A549 (cell line): ENCODE data around the gene MFN2. TPM values are rescaled to one million over a fixed set of nuclear protein-coding genes. Genes with fewer than 3 reads are reported as not detected.

Experiments
- ATAC-seq, 2 experiments: fragments of 200-7000 bp in 1 of 2; fragments of >200 bp in 1 of 2; cut with Nextera tagmentation in 1 of 2; cut with Tn5 transposase in 1 of 2; 3 replicates each; pipeline versions ENCODE4 v1.8.0 to v1.9.1; 2018 to 2020; ENCODE audit warnings: mild to moderate bottlenecking in 1 of 2, moderate library complexity in 1 of 2
- CTCF ChIA-PET: fragments of 300-600 bp; sonication (Branson Sonifier 250); formaldehyde crosslinking; extraction: SDS; loops from one replicate; lab custom pipeline; 2021; ENCODE audit warnings: antibody characterized with exemption, inconsistent platforms; lab: Yijun Ruan, JAX
- POLR2A ChIA-PET: fragments of 350-600 bp; formaldehyde crosslinking; extraction: SDS; loops from one replicate; lab custom pipeline; 2021; ENCODE audit warnings: antibody characterized with exemption, inconsistent platforms; lab: Yijun Ruan, JAX
- DNase-seq, 2 experiments: peaks; one replicate each; pipeline versions ENCODE4 v3.0.0 to v3.0.0-alpha.2; 2011 to 2016; ENCODE audit warnings: low read depth in 1 of 2, low spot score in 1 of 2
- FAIRE-seq: peaks from 2 replicates; lab custom pipeline; 2011; peaks lifted over from hg19 to GRCh38; lab: Jason Lieb, UNC
- H3K27ac ChIP-seq, 2 experiments: fragments of >200 bp; sonication (Bioruptor Twin); formaldehyde crosslinking; 3 replicates each; pipeline ENCODE4 v1.5.1; 2016 to 2017
- H3K4me1 ChIP-seq: fragments of >200 bp; sonication (Bioruptor Twin); formaldehyde crosslinking; 3 replicates; pipeline ENCODE4 v1.6.1; 2016
- H3K4me2 ChIP-seq: fragments of >200 bp; sonication (Bioruptor Twin); formaldehyde crosslinking; 3 replicates; pipeline ENCODE4 v1.6.1; 2016
- H3K4me3 ChIP-seq: fragments of >200 bp; sonication (Bioruptor Twin); formaldehyde crosslinking; 3 replicates; pipeline ENCODE4 v1.5.1; 2016
- H3K9me3 ChIP-seq: fragments of >200 bp; sonication (Bioruptor Twin); formaldehyde crosslinking; 3 replicates; pipeline ENCODE4 v1.6.1; 2016
- CBX2 ChIP-seq: fragments of 200-600 bp; sonication (generic); IDR thresholded peaks from 2 replicates; pipeline ENCODE4 v1.6.1; 2016; ENCODE audit warnings: low read depth, mild to moderate bottlenecking, borderline replicate concordance
- CEBPB ChIP-seq, 2 experiments: fragments of >200 bp in 1 of 2; sonication (Bioruptor Twin) in 1 of 2; formaldehyde crosslinking in 1 of 2; IDR thresholded peaks; 2 replicates each; pipeline ENCODE4 v1.6.1; 2012 to 2016
- CHD4 ChIP-seq: fragments of 200-600 bp; sonication (generic); IDR thresholded peaks from 2 replicates; pipeline ENCODE4 v1.6.1; 2016; ENCODE audit warnings: antibody characterized with exemption, mild to moderate bottlenecking, borderline replicate concordance
- EHF ChIP-seq: fragments of 250-450 bp; sonication (Bioruptor Pico); IDR thresholded peaks from 2 replicates; pipeline ENCODE4 v1.5.0; 2020; ENCODE audit warnings: mild to moderate bottlenecking
- FOXS1 ChIP-seq: fragments of 250-450 bp; sonication (Bioruptor Pico); IDR thresholded peaks from 2 replicates; pipeline ENCODE4 v1.5.0; 2020; ENCODE audit warnings: mild to moderate bottlenecking, moderate library complexity
- GATA3 ChIP-seq: IDR thresholded peaks from 2 replicates; pipeline ENCODE4 v1.6.1; 2012; ENCODE audit warnings: borderline replicate concordance
- HDAC2 ChIP-seq: fragments of 200-600 bp; sonication (generic); IDR thresholded peaks from 2 replicates; pipeline ENCODE4 v1.6.1; 2016
- HEYL ChIP-seq: fragments of 250-450 bp; sonication (Bioruptor Pico); IDR thresholded peaks from 2 replicates; pipeline ENCODE4 v1.8.0; 2021; ENCODE audit warnings: mild to moderate bottlenecking, moderate library complexity
- HOXB13 ChIP-seq: fragments of 250-450 bp; sonication (Bioruptor Pico); IDR thresholded peaks from 2 replicates; pipeline ENCODE4 v1.5.0; 2020; ENCODE audit warnings: low read depth, mild to moderate bottlenecking, moderate library complexity
- HOXB5 ChIP-seq: fragments of 250-450 bp; sonication (Bioruptor Pico); IDR thresholded peaks from 2 replicates; pipeline ENCODE4 v1.5.0; 2020; ENCODE audit warnings: mild to moderate bottlenecking, moderate library complexity
- MAZ ChIP-seq: fragments of 150-350 bp; IDR thresholded peaks from 2 replicates; pipeline ENCODE4 v1.6.1; 2014; ENCODE audit warnings: antibody characterized with exemption, low read depth, low read length, borderline replicate concordance
- NFE2L2 ChIP-seq: fragments of 150-350 bp; conservative IDR thresholded peaks from 2 replicates; pipeline ENCODE4 v1.6.1; 2014; ENCODE audit warnings: low read length
- NPAS2 ChIP-seq: fragments of 250-450 bp; sonication (Bioruptor Pico); IDR thresholded peaks from 2 replicates; pipeline ENCODE4 v1.8.0; 2022; ENCODE audit warnings: mild to moderate bottlenecking, moderate library complexity, borderline replicate concordance
- POLR2A ChIP-seq: IDR thresholded peaks from 2 replicates; pipeline ENCODE4 v1.6.1; 2012; ENCODE audit warnings: mild to moderate bottlenecking, low read length
- POLR2AphosphoS2 ChIP-seq: conservative IDR thresholded peaks from 2 replicates; pipeline ENCODE4 v1.6.1; 2012; ENCODE audit warnings: low read length, improper control_type of control experiment, inconsistent platforms
- RAD21 ChIP-seq, 2 experiments: fragments of >200 bp in 1 of 2; sonication (Bioruptor Twin) in 1 of 2; formaldehyde crosslinking in 1 of 2; IDR thresholded peaks in 1 of 2; conservative IDR thresholded peaks in 1 of 2; 2 replicates in 1 of 2; 3 replicates in 1 of 2; pipeline ENCODE4 v1.6.1; 2012 to 2018; ENCODE audit warnings: inconsistent platforms in 1 of 2
- SMC3 ChIP-seq: fragments of >200 bp; sonication (Bioruptor Twin); formaldehyde crosslinking; IDR thresholded peaks from 3 replicates; pipeline ENCODE4 v1.6.1; 2018; ENCODE audit warnings: inconsistent platforms
- SREBF2 ChIP-seq: fragments of 450-650 bp; IDR thresholded peaks from 2 replicates; pipeline ENCODE4 v1.6.1; 2014; ENCODE audit warnings: mild to moderate bottlenecking, moderate library complexity
- ZC3H11A ChIP-seq: fragments of 450-650 bp; IDR thresholded peaks from 2 replicates; pipeline ENCODE4 v1.6.1; 2014; ENCODE audit warnings: antibody characterized with exemption, mild to moderate bottlenecking
- ZFP36 ChIP-seq: fragments of 450-650 bp; IDR thresholded peaks from 2 replicates; pipeline ENCODE4 v1.6.1; 2014; ENCODE audit warnings: borderline replicate concordance; ENCODE audit not compliant: partially characterized antibody
- ZNF302 ChIP-seq: fragments of 250-450 bp; sonication (Bioruptor Pico); IDR thresholded peaks from 2 replicates; pipeline ENCODE4 v1.9.0; 2021; ENCODE audit warnings: inconsistent platforms, mild to moderate bottlenecking, moderate library complexity
- ZSCAN20 ChIP-seq: fragments of 250-450 bp; sonication (Bioruptor Pico); IDR thresholded peaks from 2 replicates; pipeline ENCODE4 v1.8.0; 2022; ENCODE audit warnings: mild to moderate bottlenecking, moderate library complexity
- WGBS: methylation state at CpG from one replicate; pipeline ENCODE4 v1.1.6; 2017; ENCODE audit errors: missing lambda C conversion rate; 5-methylcytosine and 5-hydroxymethylcytosine counted together
- polyA plus RNA-seq, 4 experiments: library from polyadenylated mRNA; depleted of rRNA in 3 of 4; stranded (reverse); fragments of >200 nt; fragmentation: RNase III in 1 of 4; extraction: RNeasy Plus Mini Kit Qiagen cat#74134 plus additional on column Dnase treatment in 1 of 4; gene quantifications; 2 replicates in 3 of 4; 3 replicates in 1 of 4; pipeline ENCODE4 v1.2.3, GENCODE V29; 2011 to 2017
- TF ChIP-seq, protein P1 (sequence below): fragments of 450-650 bp; IDR thresholded peaks from 2 replicates; pipeline ENCODE4 v1.6.1; 2014; ENCODE audit warnings: antibody characterized with exemption
- TF ChIP-seq, protein P2 (sequence below): IDR thresholded peaks from 2 replicates; pipeline ENCODE4 v1.6.1; 2012
- TF ChIP-seq, protein P3 (sequence below): fragments of 250-450 bp; sonication (Bioruptor Pico); IDR thresholded peaks from 2 replicates; pipeline ENCODE4 v1.5.0; 2020; ENCODE audit warnings: low read depth, mild to moderate bottlenecking, moderate library complexity
- TF ChIP-seq, protein P4 (sequence below): fragments of >200 bp; sonication (Bioruptor Twin); formaldehyde crosslinking; IDR thresholded peaks from 3 replicates; pipeline ENCODE4 v1.6.1; 2016

The MFN2 gene
- polyA plus RNA-seq, 2 of the 4 experiments (the other 2 are of a cell fraction): 34.7 to 36.8 TPM

DNA sequence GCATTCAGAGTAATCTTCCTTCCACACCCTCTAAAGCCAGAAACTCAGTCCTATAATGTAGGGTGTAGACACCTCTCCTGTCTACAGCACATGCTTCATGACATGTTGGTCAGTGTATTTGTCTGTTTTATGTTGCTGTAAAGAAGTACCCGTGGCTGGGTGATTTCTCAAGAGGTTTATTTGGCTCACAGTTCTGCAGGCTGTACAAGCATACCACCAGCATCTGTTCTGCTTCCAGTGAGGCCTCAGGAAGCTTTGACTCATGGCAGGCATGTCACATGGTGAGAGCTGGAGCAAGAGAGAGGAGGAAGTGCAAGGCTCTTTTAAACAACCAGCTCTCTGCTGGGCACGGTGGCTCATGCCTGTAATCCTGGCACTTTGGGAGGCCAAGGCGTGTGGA, 33.6 kb upstream of the MFN2 start:
- POLR2A ChIA-PET: no interaction called here
- ATAC-seq: no peak
- CTCF ChIA-PET: interaction anchor here (1.6 kb wide), 1 partner anchor 21 kb away, joined by 8 read pairs; no protein-coding TSS in a partner anchor

DNA sequence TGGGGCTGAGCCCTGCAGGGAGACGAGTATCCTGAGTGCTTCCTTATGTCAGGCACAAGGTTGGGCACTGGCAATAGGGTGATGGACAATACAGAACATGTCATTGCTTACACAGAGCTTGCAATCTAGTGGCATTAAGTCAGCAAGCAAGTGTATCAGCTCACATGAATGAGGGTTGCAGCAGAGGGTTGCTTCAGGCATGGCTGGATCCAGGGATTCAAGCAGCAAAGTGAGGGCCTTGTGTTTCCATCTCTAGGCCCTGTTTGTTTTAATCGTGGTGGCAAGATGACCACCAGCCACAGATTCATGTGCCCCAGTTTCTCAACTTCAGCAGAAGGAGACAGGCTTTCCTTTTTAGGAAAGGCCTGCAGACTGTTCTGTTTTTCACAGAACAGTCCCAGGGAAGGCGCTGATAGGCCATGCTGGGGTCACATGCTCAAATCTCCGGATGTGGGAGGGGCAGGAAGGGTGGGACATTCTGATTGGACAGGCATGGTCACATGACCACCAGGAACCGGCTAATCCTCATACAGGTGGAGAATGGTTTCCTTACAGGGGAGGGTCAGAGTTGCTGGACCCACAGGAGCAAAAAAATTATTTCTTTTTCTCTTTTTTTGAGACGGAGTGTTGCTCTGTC, 31.3 kb upstream of the MFN2 start:
- H3K27ac ChIP-seq: no peak overlapping the region
- TF ChIP-seq, protein P1, sequence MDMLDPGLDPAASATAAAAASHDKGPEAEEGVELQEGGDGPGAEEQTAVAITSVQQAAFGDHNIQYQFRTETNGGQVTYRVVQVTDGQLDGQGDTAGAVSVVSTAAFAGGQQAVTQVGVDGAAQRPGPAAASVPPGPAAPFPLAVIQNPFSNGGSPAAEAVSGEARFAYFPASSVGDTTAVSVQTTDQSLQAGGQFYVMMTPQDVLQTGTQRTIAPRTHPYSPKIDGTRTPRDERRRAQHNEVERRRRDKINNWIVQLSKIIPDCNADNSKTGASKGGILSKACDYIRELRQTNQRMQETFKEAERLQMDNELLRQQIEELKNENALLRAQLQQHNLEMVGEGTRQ: peak; percentile 91
- TF ChIP-seq ZSCAN20: no peak
- no peaks in the 10 kb centered on the region for H3K9me3 ChIP-seq
- ChIA-PET POLR2A (no interaction called here), CTCF (interaction anchor here (0.8 to 1.8 kb wide), 3 partner anchors 10 to 111 kb away, joined by 4 to 8 read pairs (median 5); no protein-coding TSS in a partner anchor)
- 89% methylated on average over 6 of the region's 6 CpGs for WGBS
- no peak overlapping the region for H3K4me3 ChIP-seq
- H3K4me2 ChIP-seq: no peak overlapping the region
- no peaks in the 10 kb centered on the region for H3K4me1 ChIP-seq
- DNase-seq (peak in 1 of 2 experiments; percentile 60), FAIRE-seq (no peak), ATAC-seq (peak in 1 of 2 experiments; percentile 70; a peak in 3 of 6 replicates)

More for the DNA sequence above, 33.6 kb upstream of the MFN2 start:
- Histone ChIP-seq H3K4me3 (no peak overlapping the region), H3K27ac (no peak overlapping the region), H3K4me2 (no peak overlapping the region), H3K4me1 (no peaks in the 10 kb centered on the region), H3K9me3 (no peaks in the 10 kb centered on the region)
- 67% methylated on average over 3 of the region's 3 CpGs for WGBS
- FAIRE-seq (no peak), DNase-seq (no peak)
- TF ChIP-seq RAD21 (conservative IDR thresholded peaks at IDR 0.05 in 1 of 2, IDR thresholded peaks at IDR 0.05 in 1 of 2) (no peak), NPAS2 (CRISPR knock-in tag) (no peak)

DNA sequence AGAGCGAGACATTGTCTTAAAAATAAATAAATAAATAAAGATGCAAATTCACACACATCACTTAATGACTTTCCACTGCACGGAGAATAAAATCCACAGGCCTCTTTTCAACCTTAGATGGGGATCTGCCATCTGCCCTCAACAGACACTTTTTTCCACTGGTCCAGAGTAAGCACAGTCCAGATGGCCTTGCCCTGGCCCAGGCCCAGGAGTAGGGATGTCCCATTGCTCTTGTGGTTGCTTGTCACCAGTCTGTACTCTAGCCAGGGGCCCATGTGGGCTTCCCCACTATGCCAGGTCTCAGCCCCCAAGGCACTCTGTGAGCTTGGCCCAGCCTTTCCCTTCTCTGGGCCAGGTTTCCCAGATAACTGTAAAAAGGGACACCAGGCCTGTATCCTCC, 28.3 kb upstream of the MFN2 start:
- no peaks in the 10 kb centered on the region for H3K4me1 ChIP-seq
- H3K4me2 ChIP-seq: no peak overlapping the region
- TF ChIP-seq POLR2A: no peak
- TF ChIP-seq, protein P1: no peak
- TF ChIP-seq MAZ: no peak
- no peak for TF ChIP-seq ZC3H11A
- TF ChIP-seq HDAC2: no peak
- TF ChIP-seq, protein P2, sequence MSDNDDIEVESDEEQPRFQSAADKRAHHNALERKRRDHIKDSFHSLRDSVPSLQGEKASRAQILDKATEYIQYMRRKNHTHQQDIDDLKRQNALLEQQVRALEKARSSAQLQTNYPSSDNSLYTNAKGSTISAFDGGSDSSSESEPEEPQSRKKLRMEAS: no peak
- no peak for TF ChIP-seq HOXB13
- no peak for TF ChIP-seq SREBF2
- no peak for TF ChIP-seq POLR2AphosphoS2
- TF ChIP-seq ZFP36: no peak
- ATAC-seq (0 out of 6 replicates have a peak, but pooled peaks of 1 of the 2 experiments have one; percentile 13), DNase-seq (no peak), FAIRE-seq (no peak)
- no peak overlapping the region for H3K4me3 ChIP-seq
- ChIA-PET POLR2A (no interaction called here), CTCF (interaction anchor here (0.5 to 0.8 kb wide), 3 partner anchors 44 to 288 kb away, joined by 3 to 4 read pairs (median 3); partner anchors contain the start of gene FBXO6)
- H3K27ac ChIP-seq: no peak overlapping the region
- 91% methylated on average over 2 of the region's 2 CpGs for WGBS
- H3K9me3 ChIP-seq: no peaks in the 10 kb centered on the region

DNA sequence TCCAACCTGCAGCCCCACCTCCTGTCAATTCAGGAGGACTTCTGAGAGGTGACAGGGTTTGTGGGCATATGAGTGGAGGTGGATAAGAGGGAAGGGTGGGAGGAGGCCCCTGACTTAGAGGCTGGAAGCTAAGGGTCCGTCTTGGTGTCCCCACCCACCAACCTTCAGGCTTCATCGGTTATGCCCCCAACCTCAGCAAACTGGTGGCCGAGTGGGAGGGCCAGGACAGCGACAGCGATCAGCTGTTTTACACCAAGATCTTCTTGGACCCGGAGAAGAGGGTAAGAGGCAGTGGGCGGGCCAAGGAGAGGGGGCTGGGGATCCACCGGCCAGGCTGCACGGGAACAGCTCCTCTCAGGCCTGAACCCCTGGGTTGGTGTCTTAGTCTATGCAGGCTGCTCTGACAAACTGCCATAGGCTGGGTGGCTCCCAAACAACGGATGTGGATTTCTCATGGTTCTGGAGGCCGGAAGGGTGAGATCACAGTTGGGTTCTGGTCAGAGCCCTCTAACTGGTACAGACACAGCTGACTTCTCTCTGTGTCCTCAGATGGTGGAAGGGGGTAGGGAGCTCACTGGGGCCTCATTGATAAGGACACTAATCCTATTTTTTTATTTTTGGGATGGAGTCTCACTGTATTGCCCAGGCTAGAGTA, 27.7 kb upstream of the MFN2 start:
- TF ChIP-seq FOXS1: no peak
- TF ChIP-seq CEBPB (IDR thresholded peaks at IDR 0.05): no peak
- TF ChIP-seq NFE2L2: no peak
- TF ChIP-seq, protein P3, sequence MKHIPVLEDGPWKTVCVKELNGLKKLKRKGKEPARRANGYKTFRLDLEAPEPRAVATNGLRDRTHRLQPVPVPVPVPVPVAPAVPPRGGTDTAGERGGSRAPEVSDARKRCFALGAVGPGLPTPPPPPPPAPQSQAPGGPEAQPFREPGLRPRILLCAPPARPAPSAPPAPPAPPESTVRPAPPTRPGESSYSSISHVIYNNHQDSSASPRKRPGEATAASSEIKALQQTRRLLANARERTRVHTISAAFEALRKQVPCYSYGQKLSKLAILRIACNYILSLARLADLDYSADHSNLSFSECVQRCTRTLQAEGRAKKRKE (CRISPR knock-in tag): no peak
- no peak for TF ChIP-seq NPAS2 (CRISPR knock-in tag)
- no peak for TF ChIP-seq ZNF302
- TF ChIP-seq, protein P4, sequence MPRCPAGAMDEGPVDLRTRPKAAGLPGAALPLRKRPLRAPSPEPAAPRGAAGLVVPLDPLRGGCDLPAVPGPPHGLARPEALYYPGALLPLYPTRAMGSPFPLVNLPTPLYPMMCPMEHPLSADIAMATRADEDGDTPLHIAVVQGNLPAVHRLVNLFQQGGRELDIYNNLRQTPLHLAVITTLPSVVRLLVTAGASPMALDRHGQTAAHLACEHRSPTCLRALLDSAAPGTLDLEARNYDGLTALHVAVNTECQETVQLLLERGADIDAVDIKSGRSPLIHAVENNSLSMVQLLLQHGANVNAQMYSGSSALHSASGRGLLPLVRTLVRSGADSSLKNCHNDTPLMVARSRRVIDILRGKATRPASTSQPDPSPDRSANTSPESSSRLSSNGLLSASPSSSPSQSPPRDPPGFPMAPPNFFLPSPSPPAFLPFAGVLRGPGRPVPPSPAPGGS: no peak
- no peak for TF ChIP-seq GATA3
- no peak for TF ChIP-seq CHD4
- no peak for TF ChIP-seq POLR2A
- TF ChIP-seq EHF (CRISPR knock-in tag): no peak
- TF ChIP-seq SMC3: no peak
- no peak for TF ChIP-seq ZFP36
- no peak for TF ChIP-seq HEYL (CRISPR knock-in tag)
- TF ChIP-seq HOXB5 (CRISPR knock-in tag): no peak
- TF ChIP-seq CBX2: no peak
- TF ChIP-seq MAZ: no peak
- TF ChIP-seq, all 56 proteins: peak for 0
- ATAC-seq: no peak
- ChIA-PET POLR2A (no interaction called here), CTCF (interaction anchor here (0.6 to 0.8 kb wide), 2 partner anchors 43 to 114 kb away, joined by 3 to 4 read pairs; no protein-coding TSS in a partner anchor)
- Histone ChIP-seq H3K4me3 (no peak overlapping the region), H3K4me2 (no peak overlapping the region), H3K27ac (no peak overlapping the region), H3K9me3 (no peaks in the 10 kb centered on the region), H3K4me1 (no peaks in the 10 kb centered on the region)
- no peak for FAIRE-seq
- DNase-seq: no peak
- WGBS: 88% methylated on average over 11 of the region's 11 CpGs
